ENCODE data around the gene C2CD5.
"Not testable (repeated sequence)": the region's sequence is repeated elsewhere in the genome, so short reads cannot be mapped to it uniquely, and the experiment has no call there.

Gene C2CD5

GRCh38 chr12:22544038-22544979 is at the start of gene C2CD5:
Gene C2CD5 (minus strand): TSS chr12:22544542. CDS start chr12:22544150, 392 bp downstream.
- FAIRE-seq = no peak

- no peak for FAIRE-seq
Observed at GRCh38 chr12:22593864-22594263, 49.5 kb upstream of the C2CD5 start.

GRCh38 chr12:22588817-22589216 is 44.5 kb upstream of the C2CD5 start:
- FAIRE-seq = no peak

GRCh38 chr12:22578328-22578727 is 34.0 kb upstream of the C2CD5 start:
- FAIRE-seq = no peak

- FAIRE-seq = no peak
Observed at GRCh38 chr12:22577667-22578066, 33.3 kb upstream of the C2CD5 start.

GRCh38 chr12:22576473-22576872 is 32.1 kb upstream of the C2CD5 start:
- FAIRE-seq = no peak

GRCh38 chr12:22576065-22576464 is 31.7 kb upstream of the C2CD5 start:
- no peak for FAIRE-seq

- no peak for FAIRE-seq
Observed at GRCh38 chr12:22574921-22575320, 30.6 kb upstream of the C2CD5 start.

GRCh38 chr12:22573181-22573580 is 28.8 kb upstream of the C2CD5 start:
- no peak for FAIRE-seq

GRCh38 chr12:22569253-22569652 is 24.9 kb upstream of the C2CD5 start:
- FAIRE-seq = no peak

GRCh38 chr12:22562036-22563028 is 18.0 kb upstream of the C2CD5 start:
- no peak for FAIRE-seq

- not testable (repeated sequence) for FAIRE-seq
Observed at GRCh38 chr12:22554750-22555149, 10.4 kb upstream of the C2CD5 start.

GRCh38 chr12:22551624-22552023 is 7.3 kb upstream of the C2CD5 start:
- no peak for FAIRE-seq

GRCh38 chr12:22545255-22545654 is 913 bp upstream of the C2CD5 start:
- no peak for FAIRE-seq

GRCh38 chr12:22543246-22544037 is 900 bp downstream of the C2CD5 start:
- FAIRE-seq = no peak

GRCh38 chr12:22541496-22542155 is 2.7 kb downstream of the C2CD5 start:
- no peak for FAIRE-seq

- FAIRE-seq = no peak
Observed at GRCh38 chr12:22539055-22539454, 5.3 kb downstream of the C2CD5 start.

- no peak for FAIRE-seq
Observed at GRCh38 chr12:22538311-22538710, 6.0 kb downstream of the C2CD5 start.

- no peak for FAIRE-seq
Observed at GRCh38 chr12:22536971-22537544, 7.3 kb downstream of the C2CD5 start.

- no peak for FAIRE-seq
Observed at GRCh38 chr12:22536346-22536945, 7.9 kb downstream of the C2CD5 start.

- FAIRE-seq = no peak
Observed at GRCh38 chr12:22535478-22535877, 8.9 kb downstream of the C2CD5 start.

Measured in TTC549 (cell line).